HCT116 (cell line): Measurements from ENCODE around the gene GFPT2. TPM values are rescaled to one million over a fixed set of nuclear protein-coding genes. Genes with fewer than 3 reads are reported as not detected.

Experiments used
- ATAC-seq: fragments of 200-7000 bp; cut with Tn5 transposase; 2 replicates; pipeline ENCODE4 v1.9.1; 2020; ENCODE audit warnings: mild to moderate bottlenecking, moderate library complexity
- BruUV-seq: library from RNA; stranded (reverse); fragments of 400-500 nt; replicated peaks from 2 replicates; lab custom pipeline; 2021; lab: Mats Ljungman, UMichigan
- CTCF ChIA-PET: fragments of 300-600 bp; sonication (Branson Sonifier 250); formaldehyde crosslinking; loops from one replicate; lab custom pipeline; 2021; ENCODE audit warnings: antibody characterized with exemption; lab: Charles Lee
- POLR2A ChIA-PET: fragments of 300-600, 350-600 bp; sonication (Branson Sonifier 250); formaldehyde crosslinking; loops from one replicate; lab custom pipeline; 2021; ENCODE audit warnings: antibody characterized with exemption; lab: Charles Lee
- RAD21 ChIA-PET, 2 experiments: fragments of 300-600 bp; sonication (Branson Sonifier 250); formaldehyde crosslinking; loops; one replicate each; lab custom pipeline; 2023; ENCODE audit warnings: low total read pairs in 2 of 2; ENCODE audit not compliant: uncharacterized antibody in 2 of 2, unreplicated experiment in 2 of 2, low non-redundant PET in 1 of 2; lab: Charles Lee
- DNase-seq: peaks from one replicate; pipeline ENCODE4 v3.0.0-alpha.2; 2010; ENCODE audit warnings: low read depth, low spot score
- H2AFZ ChIP-seq: fragments of 200-600 bp; shearing (Covaris generic), sonication (generic); 2 replicates; pipeline ENCODE4 v1.6.1; 2017; ENCODE audit warnings: low read depth, mixed run types, mixed read lengths, antibody characterized with exemption, low read length; ENCODE audit not compliant: poor library complexity, severe bottlenecking
- H3K27ac ChIP-seq: 2 replicates; pipeline ENCODE4 v1.5.1; 2012; ENCODE audit warnings: low read depth, low read length
- H3K27me3 ChIP-seq: fragments of 200-600 bp; sonication (generic); 2 replicates; pipeline ENCODE4 v1.6.1; 2016; ENCODE audit warnings: mixed run types, low read length, mixed read lengths; ENCODE audit not compliant: insufficient read depth
- H3K36me3 ChIP-seq, 2 experiments: fragments of 200-500 bp in 1 of 2; fragments of 200-600 bp in 1 of 2; sonication (Bioruptor generic) in 1 of 2; sonication (generic) in 1 of 2; 2 replicates each; pipeline versions ENCODE4 v1.5.1 to v1.6.1; 2014 to 2016; ENCODE audit warnings: low read length in 2 of 2, inconsistent platforms in 1 of 2, mixed read lengths in 1 of 2, mixed run types in 1 of 2; ENCODE audit not compliant: insufficient read depth in 2 of 2, control insufficient read depth in 1 of 2
- H3K4me1 ChIP-seq, 2 experiments: fragments of 200-600 bp in 1 of 2; sonication (generic) in 1 of 2; 2 replicates each; pipeline versions ENCODE4 v1.5.1 to v1.6.1; 2012 to 2017; ENCODE audit warnings: low read length in 2 of 2, inconsistent platforms in 1 of 2, mild to moderate bottlenecking in 1 of 2, mixed read lengths in 1 of 2, mixed run types in 1 of 2, moderate library complexity in 1 of 2; ENCODE audit not compliant: insufficient read depth in 2 of 2, control insufficient read depth in 1 of 2
- H3K4me2 ChIP-seq: fragments of 200-600 bp; sonication (generic); 2 replicates; pipeline ENCODE4 v1.6.1; 2017; ENCODE audit warnings: mixed run types, low read length, mixed read lengths
- H3K4me3 ChIP-seq, 2 experiments: fragments of 200-600 bp in 1 of 2; sonication (generic) in 1 of 2; replicated peaks in 1 of 2; 2 replicates each; pipeline ENCODE4 v1.5.1; 2011 to 2016; ENCODE audit warnings: low read length in 2 of 2, control low read depth in 1 of 2, low read depth in 1 of 2, mild to moderate bottlenecking in 1 of 2, mixed read lengths in 1 of 2, mixed run types in 1 of 2
- H3K79me2 ChIP-seq: fragments of 200-600 bp; sonication (generic); 2 replicates; pipeline ENCODE4 v1.6.1; 2017; ENCODE audit warnings: mild to moderate bottlenecking, mixed run types, low read length, moderate library complexity, mixed read lengths; ENCODE audit not compliant: insufficient read depth
- H3K9ac ChIP-seq: fragments of 200-600 bp; sonication (generic); 2 replicates; pipeline ENCODE4 v1.6.1; 2016; ENCODE audit warnings: low read length, mixed read lengths
- H3K9me2 ChIP-seq: fragments of 200-600 bp; sonication (generic), shearing (Covaris generic); 2 replicates; pipeline ENCODE4 v1.6.1; 2017; ENCODE audit warnings: mixed run types, mild to moderate bottlenecking, moderate library complexity; ENCODE audit not compliant: insufficient read depth
- H3K9me3 ChIP-seq, 2 experiments: fragments of 200-500 bp in 1 of 2; fragments of 200-600 bp in 1 of 2; sonication (Bioruptor generic) in 1 of 2; sonication (generic) in 1 of 2; 2 replicates each; pipeline ENCODE4 v1.6.1; 2014 to 2017; ENCODE audit warnings: low read length in 2 of 2, mixed read lengths in 2 of 2, inconsistent platforms in 1 of 2, low read depth in 1 of 2, mild to moderate bottlenecking in 1 of 2, mixed run types in 1 of 2, moderate library complexity in 1 of 2; ENCODE audit not compliant: control insufficient read depth in 1 of 2, insufficient read depth in 1 of 2
- H4K20me1 ChIP-seq: fragments of 200-600 bp; sonication (generic), shearing (Covaris generic); 2 replicates; pipeline ENCODE4 v1.6.1; 2017; ENCODE audit warnings: mixed run types, mild to moderate bottlenecking, moderate library complexity; ENCODE audit not compliant: insufficient read depth
- CBX3 ChIP-seq: IDR thresholded peaks from 2 replicates; pipeline ENCODE4 v1.6.1; 2012; ENCODE audit warnings: low read depth
- CEBPB ChIP-seq: IDR thresholded peaks from 2 replicates; pipeline ENCODE4 v1.6.1; 2012; ENCODE audit warnings: low read depth
- EZH2phosphoT487 ChIP-seq: fragments of 200-600 bp; IDR thresholded peaks from 2 replicates; pipeline ENCODE4 v1.6.1; 2018; ENCODE audit warnings: antibody characterized with exemption, borderline replicate concordance
- POLR2A ChIP-seq: IDR thresholded peaks from 2 replicates; pipeline ENCODE4 v1.7.0; 2011; ENCODE audit warnings: borderline replicate concordance; ENCODE audit not compliant: insufficient read depth, insufficient read length; ENCODE audit errors: extremely low read depth
- SRF ChIP-seq: IDR thresholded peaks from 2 replicates; pipeline ENCODE4 v1.6.1; 2012; ENCODE audit warnings: low read depth
- TCF7L2 ChIP-seq: IDR thresholded peaks from 2 replicates; pipeline ENCODE4 v1.7.0; 2011; ENCODE audit warnings: borderline replicate concordance, inconsistent platforms; ENCODE audit not compliant: insufficient read depth, insufficient read length; ENCODE audit errors: extremely low read depth
- intact Hi-C: fragments of 100-400 bp; cut with micrococcal nuclease; formaldehyde crosslinking; loops from 2 replicates; pipeline ENCODE4 v1.10.0; 2022
- total RNA-seq: library from RNA; stranded (reverse); gene quantifications from one replicate; pipeline ENCODE4 v1.2.1, GENCODE V29; 2021; ENCODE audit not compliant: unreplicated experiment
- TF ChIP-seq, protein P1 (sequence below): IDR thresholded peaks from 2 replicates; pipeline ENCODE4 v1.6.1; 2012

Gene GFPT2
- total RNA-seq, 1 experiment from 2014 or later = 16.1 TPM

DNA sequence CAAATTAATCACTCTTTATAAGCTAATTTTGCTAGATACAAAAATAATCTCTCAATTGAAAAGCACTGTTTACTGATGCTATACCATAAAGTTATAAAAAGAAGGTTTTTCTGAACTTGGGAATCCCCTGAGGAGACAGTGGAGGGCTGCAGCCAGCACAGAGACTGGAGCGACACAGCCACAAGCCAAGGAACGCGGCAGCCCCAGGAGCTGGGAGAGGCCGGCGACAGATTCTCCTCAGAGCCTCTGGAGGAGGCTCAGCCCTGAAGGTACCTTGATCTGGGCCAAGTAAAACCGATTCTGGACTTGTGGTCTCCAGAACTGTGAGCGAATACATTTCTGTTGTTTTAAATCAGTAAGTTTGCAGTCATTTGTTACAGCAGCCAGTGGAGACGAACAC is 3.7 kb downstream of the GFPT2 start:
- no TSS peak for BruUV-seq

DNA sequence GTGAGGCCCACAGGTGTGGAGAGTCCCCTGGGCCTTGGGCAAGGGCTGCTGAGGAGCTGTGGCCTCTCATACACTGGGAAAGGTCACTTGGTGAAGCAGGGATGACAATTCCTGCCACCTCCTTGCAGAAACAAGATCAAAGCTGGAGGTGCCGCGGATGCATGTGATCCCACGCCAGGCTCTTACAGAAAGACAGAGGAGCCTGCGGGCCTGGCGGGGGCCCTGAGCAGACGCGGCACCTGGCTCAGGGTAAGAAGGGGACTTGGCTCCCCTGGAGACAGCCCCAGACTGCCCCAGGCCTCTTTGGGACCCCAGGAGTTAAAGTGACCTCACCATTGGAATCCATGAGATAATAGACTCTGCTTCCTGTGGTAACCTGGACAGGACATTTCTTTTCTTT is 4.8 kb downstream of the GFPT2 start:
- intact Hi-C loops = no loop called here
- ChIA-PET CTCF (no interaction called here), RAD21 (no interaction called here)

More for the DNA sequence above, 3.7 kb downstream of the GFPT2 start:
- no peaks in the 10 kb centered on the region for H3K36me3 ChIP-seq
- ATAC-seq (no peak), DNase-seq (no peak)
- CTCF ChIA-PET = no interaction called here
- H3K27me3 ChIP-seq = no peaks in the 10 kb centered on the region
- TF ChIP-seq CEBPB (no peak), CBX3 (no peak)
- TF ChIP-seq, protein P1, sequence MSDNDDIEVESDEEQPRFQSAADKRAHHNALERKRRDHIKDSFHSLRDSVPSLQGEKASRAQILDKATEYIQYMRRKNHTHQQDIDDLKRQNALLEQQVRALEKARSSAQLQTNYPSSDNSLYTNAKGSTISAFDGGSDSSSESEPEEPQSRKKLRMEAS = no peak
- H3K4me1 ChIP-seq = peaks cover 0 to 11% of the 10 kb centered on the region in 2 experiments; a peak in 1 of 4 replicates
- H3K9me2 ChIP-seq = no peaks in the 10 kb centered on the region
- no peaks in the 10 kb centered on the region for H3K9me3 ChIP-seq
- no peak overlapping the region for H3K9ac ChIP-seq
- intact Hi-C loops = no loop called here
- no peak overlapping the region for H3K4me2 ChIP-seq
- no peak overlapping the region for H2AFZ ChIP-seq
- H4K20me1 ChIP-seq = no peaks in the 10 kb centered on the region
- H3K27ac ChIP-seq = no peak overlapping the region
- RAD21 ChIA-PET = no interaction called here
- POLR2A ChIA-PET = no interaction called here
- H3K79me2 ChIP-seq = no peaks in the 10 kb centered on the region
- H3K4me3 ChIP-seq = no peak overlapping the region

More for the DNA sequence above, 4.8 kb downstream of the GFPT2 start:
- Histone ChIP-seq H4K20me1 (no peaks in the 10 kb centered on the region), H3K9me3 (no peaks in the 10 kb centered on the region), H3K9me2 (no peaks in the 10 kb centered on the region), H2AFZ (no peak overlapping the region), H3K4me2 (no peak overlapping the region), H3K36me3 (no peaks in the 10 kb centered on the region), H3K79me2 (no peaks in the 10 kb centered on the region), H3K4me3 (no peak overlapping the region), H3K4me1 (peaks cover 0 to 12% of the 10 kb centered on the region in 2 experiments; a peak in 2 of 4 replicates), H3K27me3 (no peaks in the 10 kb centered on the region), H3K9ac (no peak overlapping the region), H3K27ac (no peak overlapping the region)
- DNase-seq = no peak
- POLR2A ChIA-PET = no interaction called here
- TF ChIP-seq SRF (no peak), TCF7L2 (no peak), EZH2phosphoT487 (no peak), POLR2A (no peak)
- no TSS peak for BruUV-seq
- no peak for ATAC-seq
